Stimulated activated naive CD4-positive, alpha-beta T cell (primary cell): Measurements from ENCODE around the gene RASGRP2.

Experiments used
- DNase-seq, 6 experiments: peaks; one replicate each; lab custom pipeline; 2025; lab: John Stamatoyannopoulos, UW

Gene RASGRP2

DNA sequence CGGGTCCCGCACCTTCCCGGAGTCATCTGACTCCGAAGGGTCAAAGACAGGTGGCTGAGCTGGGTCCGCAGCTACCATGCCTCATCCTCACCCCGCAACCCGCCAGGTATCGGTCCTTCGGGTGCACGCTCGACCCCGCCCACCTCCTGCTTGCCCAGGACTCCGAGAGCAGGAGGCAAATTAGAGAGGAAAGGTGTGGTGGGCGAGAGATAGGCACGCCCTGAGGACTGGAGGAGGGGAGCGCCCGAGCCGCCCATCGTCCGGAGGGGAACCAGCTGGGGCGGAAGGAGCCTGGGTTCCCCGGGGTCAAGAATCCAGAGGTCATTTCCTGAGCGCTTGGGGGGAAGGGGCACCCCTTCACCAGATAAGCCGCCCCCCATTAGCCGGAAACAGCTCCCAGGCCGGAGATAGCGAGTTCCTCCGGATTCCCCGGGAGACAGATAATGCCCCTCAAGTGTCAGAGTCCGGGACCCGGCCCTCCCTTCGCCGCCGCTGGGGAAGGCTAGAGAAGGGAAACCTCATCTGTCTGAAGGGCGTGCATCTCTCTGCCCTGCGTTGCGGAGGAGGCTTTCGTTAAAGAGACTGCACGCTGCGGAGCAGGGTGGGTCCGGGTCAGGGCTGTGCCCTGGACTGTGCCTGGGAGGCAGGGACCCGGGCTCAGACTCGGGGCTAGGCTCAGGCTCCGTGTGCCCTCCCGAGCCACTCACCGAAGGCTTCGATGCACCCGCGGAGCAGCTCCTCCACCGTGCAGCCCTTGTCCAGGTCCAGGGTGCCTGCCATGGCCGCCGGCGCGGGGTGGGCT lies 1.7 kb downstream of the RASGRP2 start:
- no peak for DNase-seq

- DNase-seq = no peak
Measured at GRCh38 chr11:64741375-64742086, 2.4 kb downstream of the RASGRP2 start.

- no peak for DNase-seq
Measured at GRCh38 chr11:64739871-64740270, 4.1 kb downstream of the RASGRP2 start.

DNA sequence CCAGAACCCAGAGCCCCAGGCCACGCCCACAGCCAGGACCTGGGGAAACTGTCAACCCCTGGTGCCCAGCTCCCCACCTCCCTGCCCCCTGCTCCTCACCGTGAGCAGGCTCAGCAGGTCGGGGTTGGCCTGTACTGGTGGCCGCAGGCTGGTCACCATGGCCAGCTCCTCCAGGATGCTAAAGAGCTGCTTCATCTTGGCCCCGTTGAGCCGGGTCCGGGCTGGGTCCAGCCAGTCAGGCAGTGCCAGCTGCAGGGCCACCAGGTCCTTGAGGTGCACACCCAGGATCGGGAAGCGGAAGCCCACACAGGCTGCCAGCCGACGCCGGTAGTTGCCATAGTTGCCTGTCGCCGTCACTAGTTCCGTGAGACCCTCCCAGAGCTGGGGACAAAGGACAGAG lies 7.3 kb downstream of the RASGRP2 start:
- DNase-seq = no peak

DNA sequence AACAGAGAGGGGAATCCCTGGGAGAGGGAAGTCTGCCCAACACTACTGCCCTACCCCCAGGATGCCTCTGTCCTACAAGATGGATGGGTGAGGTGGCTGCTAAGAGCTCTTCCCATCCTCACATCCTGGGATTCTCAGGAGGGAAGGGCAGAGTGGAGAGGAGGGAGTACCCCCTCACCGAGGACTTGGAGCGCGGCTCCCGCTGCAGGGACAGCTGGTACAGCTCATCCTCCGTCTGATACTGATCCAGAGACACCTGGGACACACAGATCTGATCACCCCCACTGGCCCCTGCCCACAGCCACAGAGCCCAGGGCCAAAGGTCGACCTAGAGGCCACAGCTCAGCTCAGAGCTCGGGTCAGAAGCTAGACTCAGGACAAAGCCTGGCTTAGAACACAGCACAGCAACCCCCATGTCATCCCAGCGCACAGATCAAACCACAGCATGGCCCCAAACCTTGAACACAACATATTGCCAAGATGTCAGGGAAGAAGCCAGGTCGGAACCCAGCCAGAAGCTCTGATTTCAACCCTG lies 8.2 kb downstream of the RASGRP2 start:
- DNase-seq = no peak

DNA sequence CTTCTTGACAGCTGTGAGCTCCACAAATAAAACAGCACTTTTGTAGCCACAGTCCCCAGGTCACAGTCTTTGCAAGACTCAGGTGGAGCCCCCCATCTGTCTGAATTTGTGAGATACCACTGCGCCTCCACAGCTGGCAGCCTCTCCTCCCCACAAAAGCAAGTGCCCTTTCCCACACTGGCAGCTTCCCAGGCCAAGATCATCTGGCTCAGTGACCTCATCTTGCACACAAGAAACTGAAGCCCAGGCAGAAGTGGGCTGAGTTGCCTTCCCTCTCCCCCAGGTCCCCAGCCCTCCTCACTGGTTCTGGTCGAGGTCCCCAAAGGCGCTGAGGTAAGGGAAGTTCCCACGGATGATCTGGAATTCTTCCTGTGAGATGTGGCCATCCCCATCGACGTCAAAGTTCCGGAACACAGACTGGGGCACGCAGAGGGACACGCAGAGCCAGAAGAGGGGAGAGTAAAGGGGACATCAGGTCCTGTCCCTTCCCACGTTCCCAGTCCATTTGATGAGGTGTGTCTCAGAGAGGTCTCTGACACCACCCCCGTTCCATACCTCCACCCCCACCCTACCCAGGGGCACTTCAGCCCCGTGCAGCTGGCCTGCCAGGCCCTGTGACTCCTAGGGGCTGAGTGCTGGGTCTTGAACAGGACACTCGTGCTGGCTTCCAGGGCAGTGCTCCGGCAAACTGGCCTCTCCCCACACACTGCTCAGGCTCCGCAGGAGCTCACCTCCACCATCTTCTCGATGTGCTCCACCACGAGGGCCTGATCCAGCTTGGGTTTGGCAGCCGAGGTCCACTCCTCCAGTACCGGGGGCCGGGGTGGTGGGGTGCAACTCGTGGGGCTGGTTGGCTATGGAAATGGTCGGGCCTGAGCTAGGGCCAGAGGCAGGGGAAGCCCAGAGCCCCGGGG lies 8.9 kb downstream of the RASGRP2 start:
- DNase-seq = no peak

DNA sequence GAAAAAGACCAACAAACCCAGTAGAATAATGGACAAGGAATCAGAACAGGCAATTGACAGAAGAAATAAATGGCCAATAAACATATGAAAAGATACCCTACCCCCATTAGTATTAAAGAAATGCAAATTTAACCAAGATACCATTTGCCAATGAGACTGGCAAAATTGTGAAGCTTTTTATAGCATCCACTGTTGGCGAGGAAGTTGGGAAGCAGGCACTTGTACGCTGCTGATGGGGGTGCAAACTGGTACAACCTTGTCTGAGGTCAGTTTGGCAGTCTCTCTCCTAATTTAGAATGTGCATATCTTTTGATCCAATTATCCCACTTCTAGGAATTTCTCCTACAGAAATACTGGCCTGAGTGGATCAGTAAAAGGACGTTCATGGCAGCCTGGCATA lies 12.3 kb downstream of the RASGRP2 start:
- no peak for DNase-seq

DNA sequence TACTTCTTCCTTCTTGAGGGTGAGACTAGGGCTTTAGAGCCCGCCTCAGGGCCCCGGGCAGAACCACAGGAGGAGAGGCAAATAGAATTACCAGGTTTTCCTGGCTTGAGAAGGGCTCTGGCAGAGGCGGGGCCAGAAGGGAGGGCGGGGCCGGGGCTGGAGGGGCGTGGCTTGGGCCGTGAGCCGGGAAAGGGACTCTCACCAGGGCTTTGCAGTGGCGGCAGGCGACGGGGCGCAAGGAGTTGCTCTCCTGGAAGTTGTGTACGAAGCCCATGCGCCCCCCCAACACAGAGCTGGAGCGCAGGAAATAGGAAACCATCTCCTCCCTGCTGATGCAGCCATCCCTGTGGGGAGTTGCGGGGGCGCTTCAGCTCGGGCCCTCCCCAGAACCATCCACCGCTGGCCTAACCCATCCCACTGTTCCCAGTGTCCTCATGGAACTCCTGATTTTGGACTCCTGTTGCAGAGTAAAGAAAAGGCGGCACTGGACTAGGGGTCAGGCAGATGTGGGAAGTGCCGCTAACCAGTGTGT lies 14.0 kb downstream of the RASGRP2 start:
- DNase-seq = peak in 1 of 6 experiments; percentile 16

DNA sequence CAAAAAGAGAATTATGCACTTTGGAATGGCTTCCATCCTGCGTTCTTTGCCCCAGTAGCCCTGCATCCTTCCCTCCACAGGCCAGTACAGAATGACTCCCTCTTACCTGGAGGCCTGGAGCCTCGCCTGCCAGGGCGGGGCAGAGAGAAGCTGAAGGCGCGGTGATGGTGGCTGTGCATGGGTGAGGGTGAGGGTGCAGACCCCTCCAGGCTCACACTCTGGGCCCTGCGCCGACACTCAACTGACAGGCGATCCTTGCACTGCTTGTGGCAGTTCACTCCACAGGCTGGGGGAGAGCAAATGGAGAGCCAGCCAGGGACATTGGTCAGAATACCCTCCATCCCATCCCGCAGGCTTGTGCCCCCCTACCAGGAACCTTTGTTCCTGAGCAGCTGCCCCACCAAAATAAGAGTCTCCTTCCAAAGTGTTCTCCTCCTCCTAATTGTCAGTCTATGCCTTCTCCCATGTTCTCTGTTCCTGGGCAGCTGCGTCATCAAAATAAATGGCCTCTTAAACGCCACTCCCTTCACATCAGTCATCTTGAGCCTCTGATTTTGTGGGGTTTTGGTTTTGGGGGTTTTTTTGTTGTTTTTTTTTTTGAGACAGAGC lies 15.1 kb downstream of the RASGRP2 start:
- DNase-seq = no peak

- no peak for DNase-seq
Measured at GRCh38 chr11:64726867-64727530, 16.9 kb downstream of the RASGRP2 start.

GRCh38 chr11:64726211-64726641 lies 17.7 kb downstream of the RASGRP2 start:
- DNase-seq = no peak

- DNase-seq = no peak
Measured at GRCh38 chr11:64724863-64725532, 18.9 kb downstream of the RASGRP2 start.

GRCh38 chr11:64723907-64724862 lies 19.8 kb downstream of the RASGRP2 start:
- DNase-seq = peak in 1 of 6 experiments; percentile 12

- DNase-seq = peak; percentile 67 to 84 (median 78)
Measured at GRCh38 chr11:64723117-64723906, 20.6 kb downstream of the RASGRP2 start, which contains the start of gene NRXN2. NRXN2 (minus strand) TSS chr11:64723197; CDS start chr11:64713699, 9,498 bp downstream.

- DNase-seq = no peak
Measured at GRCh38 chr11:64722141-64723065, 21.5 kb downstream of the RASGRP2 start.

- no peak for DNase-seq
Measured at GRCh38 chr11:64721359-64721699, 22.6 kb downstream of the RASGRP2 start.
